Measurements from ENCODE around the gene FLNB.

FLNB gene, protein sequence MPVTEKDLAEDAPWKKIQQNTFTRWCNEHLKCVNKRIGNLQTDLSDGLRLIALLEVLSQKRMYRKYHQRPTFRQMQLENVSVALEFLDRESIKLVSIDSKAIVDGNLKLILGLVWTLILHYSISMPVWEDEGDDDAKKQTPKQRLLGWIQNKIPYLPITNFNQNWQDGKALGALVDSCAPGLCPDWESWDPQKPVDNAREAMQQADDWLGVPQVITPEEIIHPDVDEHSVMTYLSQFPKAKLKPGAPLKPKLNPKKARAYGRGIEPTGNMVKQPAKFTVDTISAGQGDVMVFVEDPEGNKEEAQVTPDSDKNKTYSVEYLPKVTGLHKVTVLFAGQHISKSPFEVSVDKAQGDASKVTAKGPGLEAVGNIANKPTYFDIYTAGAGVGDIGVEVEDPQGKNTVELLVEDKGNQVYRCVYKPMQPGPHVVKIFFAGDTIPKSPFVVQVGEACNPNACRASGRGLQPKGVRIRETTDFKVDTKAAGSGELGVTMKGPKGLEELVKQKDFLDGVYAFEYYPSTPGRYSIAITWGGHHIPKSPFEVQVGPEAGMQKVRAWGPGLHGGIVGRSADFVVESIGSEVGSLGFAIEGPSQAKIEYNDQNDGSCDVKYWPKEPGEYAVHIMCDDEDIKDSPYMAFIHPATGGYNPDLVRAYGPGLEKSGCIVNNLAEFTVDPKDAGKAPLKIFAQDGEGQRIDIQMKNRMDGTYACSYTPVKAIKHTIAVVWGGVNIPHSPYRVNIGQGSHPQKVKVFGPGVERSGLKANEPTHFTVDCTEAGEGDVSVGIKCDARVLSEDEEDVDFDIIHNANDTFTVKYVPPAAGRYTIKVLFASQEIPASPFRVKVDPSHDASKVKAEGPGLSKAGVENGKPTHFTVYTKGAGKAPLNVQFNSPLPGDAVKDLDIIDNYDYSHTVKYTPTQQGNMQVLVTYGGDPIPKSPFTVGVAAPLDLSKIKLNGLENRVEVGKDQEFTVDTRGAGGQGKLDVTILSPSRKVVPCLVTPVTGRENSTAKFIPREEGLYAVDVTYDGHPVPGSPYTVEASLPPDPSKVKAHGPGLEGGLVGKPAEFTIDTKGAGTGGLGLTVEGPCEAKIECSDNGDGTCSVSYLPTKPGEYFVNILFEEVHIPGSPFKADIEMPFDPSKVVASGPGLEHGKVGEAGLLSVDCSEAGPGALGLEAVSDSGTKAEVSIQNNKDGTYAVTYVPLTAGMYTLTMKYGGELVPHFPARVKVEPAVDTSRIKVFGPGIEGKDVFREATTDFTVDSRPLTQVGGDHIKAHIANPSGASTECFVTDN (N-terminal part only)

DNA sequence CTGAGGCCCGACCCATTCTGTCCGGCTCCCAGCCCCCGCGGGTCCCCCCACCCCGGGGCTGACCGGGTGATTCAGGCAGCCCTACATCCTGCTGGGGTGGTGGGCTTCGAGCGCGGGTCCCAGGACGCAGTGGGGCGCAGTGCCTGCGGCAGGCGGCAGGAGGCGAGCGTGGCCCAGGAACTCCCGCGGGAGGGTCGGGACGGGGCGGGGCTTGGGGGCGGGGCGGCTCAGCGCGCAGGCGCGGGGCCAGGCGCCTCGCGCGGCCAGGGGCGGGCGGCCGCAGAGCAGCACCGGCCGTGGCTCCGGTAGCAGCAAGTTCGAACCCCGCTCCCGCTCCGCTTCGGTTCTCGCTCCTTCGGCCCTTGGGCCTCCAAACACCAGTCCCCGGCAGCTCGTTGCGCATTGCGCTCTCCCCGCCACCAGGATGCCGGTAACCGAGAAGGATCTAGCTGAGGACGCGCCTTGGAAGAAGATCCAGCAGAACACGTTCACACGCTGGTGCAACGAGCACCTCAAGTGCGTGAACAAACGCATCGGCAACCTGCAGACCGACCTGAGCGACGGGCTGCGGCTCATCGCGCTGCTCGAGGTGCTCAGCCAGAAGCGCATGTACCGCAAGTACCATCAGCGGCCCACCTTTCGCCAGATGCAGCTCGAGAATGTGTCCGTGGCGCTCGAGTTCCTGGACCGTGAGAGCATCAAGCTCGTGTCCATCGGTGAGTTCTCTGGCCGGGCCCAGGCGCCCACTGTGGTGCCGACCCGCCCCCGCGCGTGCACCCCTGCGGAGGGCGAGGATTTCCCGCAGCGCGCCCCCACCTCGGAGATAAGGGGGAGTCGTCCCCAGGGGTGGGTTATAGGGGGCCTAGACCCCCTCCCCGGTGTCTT is at the start of gene FLNB:
TSS of gene FLNB (plus strand) at position 282 of the 885 bp plus-strand sequence. CDS start at position 425, 143 bp downstream.
- DNase-seq (ENCODE audit: low read depth), result peak; percentile 70

DNA sequence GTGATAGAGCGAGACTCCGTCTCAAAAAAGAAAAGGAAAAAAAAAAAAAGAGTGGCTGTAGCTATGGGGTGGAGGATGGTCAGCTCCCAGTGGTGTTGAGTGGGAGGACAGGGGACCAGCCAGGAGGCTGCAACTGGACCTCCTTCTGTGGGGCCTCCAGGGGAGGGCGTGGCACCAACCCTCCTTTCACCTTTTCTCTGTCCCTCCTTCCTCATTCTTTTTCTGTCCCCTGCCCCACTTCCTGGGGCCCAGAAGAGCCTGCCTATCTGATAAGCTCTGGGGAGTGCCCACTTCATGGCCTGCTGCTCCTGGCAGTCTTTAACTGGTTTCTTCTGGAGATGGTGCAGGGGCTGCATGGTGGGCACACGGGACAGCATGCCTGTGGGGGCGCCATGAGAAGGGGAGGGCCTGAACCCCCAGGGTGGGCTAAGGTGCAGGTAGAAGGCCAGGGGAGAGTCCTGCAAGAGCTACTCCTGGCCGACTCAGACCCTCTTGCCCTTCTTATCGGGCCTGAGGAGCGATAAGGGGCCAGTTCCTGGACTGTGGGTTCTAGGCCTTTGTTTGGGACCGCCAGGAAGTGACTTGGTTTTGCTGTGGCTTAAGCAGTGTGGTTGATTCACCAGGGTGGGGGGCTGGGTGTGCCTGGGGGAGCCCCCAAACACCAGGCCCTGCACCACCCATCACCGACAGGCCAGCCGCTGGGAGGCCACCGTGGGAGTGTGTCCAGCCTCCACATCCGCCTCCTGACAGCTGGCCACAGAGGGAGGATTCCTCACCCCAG is 49.4 kb upstream of the FLNB start:
- DNase-seq (ENCODE audit: low read depth), result no peak

DNA sequence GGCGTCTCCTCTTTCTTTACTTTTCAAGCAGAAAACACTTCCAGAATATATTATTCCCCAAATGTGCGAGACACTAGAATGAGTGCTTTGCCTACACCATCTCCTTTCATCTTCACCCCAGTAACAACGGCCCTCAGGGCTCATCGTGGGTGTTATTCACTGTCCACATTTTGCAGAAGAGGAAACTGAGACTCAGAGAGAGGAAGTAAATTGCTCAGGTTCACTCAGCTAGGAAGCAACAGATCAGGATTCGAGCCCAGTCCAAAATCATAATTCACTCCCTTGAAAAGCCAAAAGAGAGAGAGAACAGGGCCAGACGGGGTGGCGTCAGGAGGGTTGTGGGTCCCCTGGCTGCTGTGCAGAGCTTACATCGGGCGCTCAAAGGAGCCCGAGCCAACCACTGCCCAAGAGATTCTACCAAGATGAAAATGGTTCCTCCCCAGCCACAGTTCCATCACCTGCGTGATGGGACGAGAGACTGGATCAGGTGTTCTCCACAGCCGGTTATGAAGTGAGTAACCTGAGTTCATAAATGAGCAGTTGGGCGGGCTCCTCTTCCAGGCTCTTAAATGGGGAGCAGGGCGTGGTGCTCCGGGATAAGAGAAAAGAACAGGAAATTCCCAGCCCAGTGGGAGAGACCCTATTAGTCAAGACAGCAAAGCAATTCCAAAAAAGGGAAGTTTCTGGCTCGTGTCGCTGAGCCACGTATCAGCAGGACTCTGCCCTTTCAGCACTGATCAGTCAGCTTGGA is 48.6 kb upstream of the FLNB start:
- no peak for DNase-seq (ENCODE audit: low read depth)

- DNase-seq (ENCODE audit: low read depth), result no peak
These were observed 48.1 kb upstream of the FLNB start for GRCh38 chr3:57960174-57960505.

DNA sequence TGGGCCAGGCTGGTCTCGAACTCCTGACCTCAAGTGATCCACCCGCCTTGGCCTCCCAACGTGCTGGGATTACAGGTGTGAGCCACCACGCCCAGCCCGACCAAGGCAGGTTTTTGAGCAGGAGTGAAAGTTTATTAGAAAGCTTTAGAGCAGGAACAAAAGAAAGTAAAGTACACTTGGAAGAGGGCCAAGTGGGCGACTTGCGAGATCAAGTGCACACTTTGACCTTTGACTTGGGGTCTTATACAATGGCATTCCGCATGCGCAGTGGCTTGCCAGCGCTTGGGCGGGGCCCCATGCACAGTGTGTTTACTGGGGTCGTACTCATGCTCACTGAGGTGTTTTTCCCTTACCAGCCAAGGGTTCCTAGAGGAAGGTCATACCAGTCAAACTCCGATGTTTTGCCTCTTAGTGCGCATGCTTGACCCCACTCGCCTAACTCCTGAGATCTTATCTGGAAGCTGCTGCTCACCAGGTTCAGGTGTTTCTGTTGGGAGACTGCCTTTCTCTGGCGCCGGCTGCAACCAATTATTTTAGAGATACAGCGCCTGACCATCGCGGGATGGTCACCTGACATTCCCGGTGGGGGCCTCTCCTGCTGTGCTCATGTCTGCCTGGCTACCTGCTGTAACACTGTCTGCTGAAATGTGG is 46.9 kb upstream of the FLNB start:
- DNase-seq (ENCODE audit: low read depth), result no peak

- DNase-seq (ENCODE audit: low read depth), result no peak
These were observed 46.3 kb upstream of the FLNB start for GRCh38 chr3:57961828-57962447.

DNA sequence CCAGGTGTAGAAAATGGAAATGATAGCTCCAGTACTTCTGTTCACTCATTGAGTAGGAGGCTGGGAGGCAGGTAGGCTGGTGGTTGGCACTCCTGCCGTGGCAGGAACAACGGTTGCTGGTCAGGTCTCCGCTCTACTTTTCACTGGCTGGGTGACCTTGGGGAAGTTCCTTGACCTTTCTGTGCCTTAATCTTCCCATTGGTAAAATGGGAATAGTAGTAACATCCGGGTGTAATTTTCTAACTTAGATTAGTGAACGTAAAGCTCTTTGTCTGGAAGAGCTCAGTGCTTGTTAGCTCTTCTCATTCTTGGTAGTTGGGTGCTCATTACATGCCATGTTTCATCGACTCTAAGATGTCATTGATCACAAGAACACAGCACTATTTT is 45.8 kb upstream of the FLNB start:
- no peak for DNase-seq (ENCODE audit: low read depth)

DNA sequence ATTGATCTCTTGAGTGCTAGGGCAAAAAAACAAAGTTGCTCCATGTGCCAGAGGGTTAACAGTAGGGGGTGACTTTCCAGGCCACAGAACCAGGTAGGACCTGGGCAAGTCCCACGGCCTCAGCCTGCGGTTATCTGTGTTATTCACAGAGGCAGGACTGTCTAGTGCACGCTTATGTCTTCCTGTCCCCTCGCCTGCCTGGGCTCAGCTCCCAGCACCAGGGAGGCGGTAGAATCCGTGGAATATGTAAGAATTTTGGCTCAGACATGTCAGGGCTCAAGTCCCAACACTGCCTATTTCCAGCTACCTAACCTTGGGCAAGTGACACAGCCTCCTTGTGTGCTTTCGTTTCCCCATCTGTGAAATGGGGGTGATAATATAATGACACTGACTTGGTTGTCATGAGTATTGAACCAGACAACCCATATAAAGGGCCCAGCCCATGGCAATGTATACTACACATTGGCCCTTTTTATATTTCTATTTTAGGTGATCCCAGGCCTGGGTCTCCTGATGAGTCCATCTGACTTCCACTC is 44.3 kb upstream of the FLNB start:
- no peak for DNase-seq (ENCODE audit: low read depth)

GRCh38 chr3:57966829-57967228 is 41.4 kb upstream of the FLNB start:
- DNase-seq (ENCODE audit: low read depth), result no peak

GRCh38 chr3:57967590-57967989 is 40.6 kb upstream of the FLNB start:
- no peak for DNase-seq (ENCODE audit: low read depth)

DNA sequence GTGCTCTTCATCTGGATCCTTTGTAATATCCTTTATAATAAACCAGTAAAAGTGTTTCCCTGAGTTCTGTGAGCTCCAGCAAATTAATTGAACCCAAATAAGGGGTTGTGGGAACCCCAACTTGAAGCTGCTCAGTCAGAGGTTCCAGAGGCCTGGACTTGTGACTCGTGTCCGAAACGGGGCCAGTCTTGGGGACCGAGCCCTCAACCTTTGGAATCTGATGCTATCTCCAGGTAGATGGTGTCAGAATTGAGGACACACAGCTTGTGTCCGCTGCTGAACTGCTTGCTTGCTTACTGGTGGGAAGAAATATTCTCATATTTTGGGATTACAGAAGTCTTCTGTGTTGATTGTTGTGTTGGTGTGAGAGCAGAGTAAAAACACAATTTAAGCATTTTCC is 39.7 kb upstream of the FLNB start:
- DNase-seq (ENCODE audit: low read depth), result no peak

DNA sequence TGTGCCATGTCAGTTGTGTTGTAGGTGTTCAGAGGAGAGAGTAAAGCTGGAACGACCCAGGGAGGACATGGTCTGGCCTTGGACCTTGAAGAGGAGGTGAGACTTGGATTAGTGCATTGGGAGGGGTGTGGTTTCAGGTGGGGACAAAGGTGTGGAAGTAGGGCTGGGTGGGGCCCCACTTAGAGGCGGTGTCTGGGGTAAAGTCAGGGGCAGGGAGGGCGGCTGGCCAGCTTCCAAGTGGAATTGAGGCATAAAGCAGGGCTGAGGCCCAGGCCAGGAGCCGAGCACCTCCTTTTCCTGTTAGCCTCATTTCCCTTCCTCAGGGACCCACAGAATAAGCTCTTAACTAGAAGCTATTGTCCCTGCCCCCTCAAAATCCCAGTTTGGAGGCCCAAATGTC is 36.2 kb upstream of the FLNB start:
- no peak for DNase-seq (ENCODE audit: low read depth)

- no peak for DNase-seq (ENCODE audit: low read depth)
These were observed 35.6 kb upstream of the FLNB start for GRCh38 chr3:57972531-57973111.

- no peak for DNase-seq (ENCODE audit: low read depth)
These were observed 34.3 kb upstream of the FLNB start for GRCh38 chr3:57973715-57974477.

DNA sequence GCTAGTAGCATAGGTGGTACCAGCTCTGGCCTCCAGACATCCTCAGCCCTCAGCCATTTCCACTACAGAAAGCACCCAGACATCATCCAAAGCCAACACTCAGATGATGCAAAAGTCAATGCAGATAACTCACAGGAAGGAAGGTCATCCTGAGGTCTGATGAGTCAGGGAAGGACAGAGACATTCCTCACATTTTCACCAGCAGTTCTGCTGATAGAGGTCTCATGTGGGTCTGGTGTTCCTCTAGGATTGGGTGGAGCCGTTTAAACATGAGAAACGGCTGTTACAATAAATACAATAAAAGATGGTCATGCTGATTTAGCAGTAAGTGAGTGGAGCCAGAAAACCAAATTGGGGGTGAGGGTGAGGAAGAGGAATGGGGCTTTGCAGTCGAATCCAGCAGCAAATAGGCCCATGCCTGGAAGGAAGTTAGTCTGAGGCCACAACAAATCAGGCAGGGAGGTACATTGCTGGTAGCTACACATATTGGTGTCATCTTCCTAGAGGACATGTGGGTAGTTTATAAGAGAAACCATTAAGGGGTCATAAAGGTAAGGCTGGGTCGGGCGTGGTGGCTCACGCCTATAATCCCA is 33.3 kb upstream of the FLNB start:
- DNase-seq (ENCODE audit: low read depth), result no peak

DNA sequence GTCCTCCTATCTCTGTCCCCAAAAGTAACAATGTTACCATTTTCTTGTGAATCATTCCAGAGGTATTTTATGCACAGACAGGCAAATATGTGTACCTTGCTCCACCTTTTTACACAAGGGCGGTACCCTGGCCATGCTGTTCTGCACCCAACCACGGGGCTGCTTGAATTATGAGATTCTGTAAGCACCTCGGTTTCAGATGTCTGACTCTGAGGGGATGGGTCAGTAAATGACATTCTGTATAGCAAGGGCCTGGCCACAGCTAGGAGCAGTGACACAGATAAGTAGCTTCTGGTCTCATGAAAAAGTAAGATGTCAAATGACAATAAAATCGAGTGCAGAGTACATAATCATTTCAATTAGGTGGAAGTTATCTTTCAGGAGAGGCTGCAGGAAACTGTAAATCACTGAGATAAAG is 30.4 kb upstream of the FLNB start:
- no peak for DNase-seq (ENCODE audit: low read depth)

- DNase-seq (ENCODE audit: low read depth), result no peak
These were observed 29.9 kb upstream of the FLNB start for GRCh38 chr3:57978316-57978715.

All from activated gamma-delta T cell treated with anti-CD3 and anti-CD28 coated beads, Interleukin-2, amount 50 U/mL, for 16 hours (primary cell).